Panc1 (cell line): ENCODE results near the gene GYG2. TPM values are rescaled to one million over a fixed set of nuclear protein-coding genes. Genes with fewer than 3 reads are reported as not detected.

ENCODE experiments used
- ATAC-seq: fragments of 200-7000 bp; cut with Tn5 transposase; 2 replicates; pipeline ENCODE4 v1.9.1; 2020; ENCODE audit warnings: mild to moderate bottlenecking, moderate library complexity
- BruUV-seq: library from RNA; stranded (reverse); fragments of 400-500 nt; replicated peaks from 2 replicates; lab custom pipeline; 2021; lab: Mats Ljungman, UMichigan
- CTCF ChIA-PET: fragments of 300-600 bp; sonication (Branson Sonifier 250); formaldehyde crosslinking; loops from one replicate; lab custom pipeline; 2022; ENCODE audit warnings: antibody characterized with exemption; lab: Charles Lee
- POLR2A ChIA-PET: fragments of 300-600 bp; sonication (Branson Sonifier 250); formaldehyde crosslinking; loops from one replicate; lab custom pipeline; 2022; ENCODE audit warnings: antibody characterized with exemption; lab: Charles Lee
- DNase-seq: peaks from one replicate; pipeline ENCODE4 v3.0.0-alpha.2; 2010; ENCODE audit warnings: low read depth, low spot score
- H3K27ac ChIP-seq: 2 replicates; pipeline ENCODE4 v1.5.1; 2011; ENCODE audit warnings: mild to moderate bottlenecking, low read length, inconsistent platforms
- H3K27me3 ChIP-seq: fragments of 200-500 bp; sonication (Bioruptor generic); 2 replicates; pipeline ENCODE4 v1.6.0; 2014; ENCODE audit warnings: low read length, inconsistent platforms; ENCODE audit not compliant: control insufficient read depth, insufficient read depth
- H3K36me3 ChIP-seq: fragments of 200-500 bp; sonication (Bioruptor generic); 2 replicates; pipeline ENCODE4 v1.5.1; 2014; ENCODE audit warnings: inconsistent platforms, mild to moderate bottlenecking, low read length, moderate library complexity; ENCODE audit not compliant: control insufficient read depth, insufficient read depth
- H3K4me1 ChIP-seq: 2 replicates; pipeline ENCODE4 v1.5.1; 2011; ENCODE audit warnings: inconsistent platforms, mild to moderate bottlenecking, low read length, moderate library complexity; ENCODE audit not compliant: control insufficient read depth, insufficient read depth
- H3K4me3 ChIP-seq, 2 experiments: 2 replicates each; pipeline ENCODE4 v1.5.1; 2011 to 2012; ENCODE audit warnings: low read depth in 2 of 2, low read length in 2 of 2, mild to moderate bottlenecking in 2 of 2, inconsistent platforms in 1 of 2, moderate library complexity in 1 of 2
- H3K9me3 ChIP-seq: fragments of 200-500 bp; sonication (Bioruptor generic); 2 replicates; pipeline ENCODE4 v1.5.1; 2014; ENCODE audit warnings: low read depth, mild to moderate bottlenecking, inconsistent platforms, low read length, moderate library complexity; ENCODE audit not compliant: control insufficient read depth, insufficient read depth
- CTCF ChIP-seq: fragments of 450-650 bp; IDR thresholded peaks from 2 replicates; pipeline ENCODE4 v1.5.1; 2017; ENCODE audit warnings: mild to moderate bottlenecking
- POLR2AphosphoS5 ChIP-seq: IDR thresholded peaks from 2 replicates; pipeline ENCODE4 v1.6.1; 2012; ENCODE audit warnings: mild to moderate bottlenecking, low read depth, low read length, moderate library complexity
- REST ChIP-seq, 2 experiments: IDR thresholded peaks; 2 replicates each; pipeline ENCODE4 v1.6.1; 2011 to 2012; ENCODE audit warnings: low read depth in 2 of 2, control low read depth in 1 of 2, low read length in 1 of 2, mild to moderate bottlenecking in 1 of 2, moderate library complexity in 1 of 2; ENCODE audit not compliant: insufficient read depth in 1 of 2
- SIN3A ChIP-seq: IDR thresholded peaks from 2 replicates; pipeline ENCODE4 v1.6.1; 2012; ENCODE audit warnings: low read depth, mild to moderate bottlenecking, low read length, moderate library complexity, borderline replicate concordance; ENCODE audit not compliant: insufficient read depth
- TCF7L2 ChIP-seq: IDR thresholded peaks from 2 replicates; pipeline ENCODE4 v1.6.1; 2011; ENCODE audit warnings: mild to moderate bottlenecking, low read depth, low read length, inconsistent platforms
- in situ Hi-C: cut with HindIII; loops from 2 replicates; pipeline ENCODE4 v1.10.0; 2016; ENCODE audit warnings: low sequenced_read_pairs, low pct_unique_long_range_greater_than_20kb
- intact Hi-C: fragments of 100-400 bp; cut with micrococcal nuclease; formaldehyde crosslinking; loops from one replicate; pipeline ENCODE4 v1.10.0; 2022; ENCODE audit not compliant: unreplicated experiment
- total RNA-seq: library from RNA; stranded (reverse); gene quantifications from one replicate; pipeline ENCODE4 v1.2.1, GENCODE V29; 2021; ENCODE audit not compliant: unreplicated experiment

Gene GYG2
- total RNA-seq, 1 experiment from 2014 or later = 0.85 TPM

- Histone ChIP-seq H3K27me3 (no peaks in the 10 kb centered on the region), H3K27ac (no peak overlapping the region), H3K4me3 (no peak overlapping the region), H3K36me3 (no peaks in the 10 kb centered on the region), H3K9me3 (no peaks in the 10 kb centered on the region), H3K4me1 (no peaks in the 10 kb centered on the region)
- TF ChIP-seq CTCF (no peak), TCF7L2 (no peak), SIN3A (no peak), POLR2AphosphoS5 (no peak), REST (IDR thresholded peaks at IDR 0.05; ENCODE audit: insufficient read depth in 1 of 2, low read depth in 2 of 2, low read length in 1 of 2) (no peak)
- ChIA-PET POLR2A (no interaction called here), CTCF (no interaction called here)
- no peak for ATAC-seq
- in situ Hi-C loops (no loop called here), intact Hi-C loops (no loop called here)
- no TSS peak for BruUV-seq
- DNase-seq = no peak
Measured at GRCh38 chrX:2788980-2789379, 39.8 kb upstream of the GYG2 start.

GRCh38 chrX:2789569-2789968 lies 39.2 kb upstream of the GYG2 start:
- Histone ChIP-seq H3K27ac (no peak overlapping the region), H3K4me3 (no peak overlapping the region), H3K4me1 (no peaks in the 10 kb centered on the region), H3K27me3 (no peaks in the 10 kb centered on the region), H3K36me3 (no peaks in the 10 kb centered on the region), H3K9me3 (no peaks in the 10 kb centered on the region)
- ATAC-seq (no peak), DNase-seq (no peak)
- ChIA-PET CTCF (no interaction called here), POLR2A (no interaction called here)
- intact Hi-C loops (no loop called here), in situ Hi-C loops (no loop called here)
- BruUV-seq = no TSS peak
- no peak for TF ChIP-seq CTCF
- TF ChIP-seq TCF7L2 = no peak
- TF ChIP-seq POLR2AphosphoS5 = no peak
- TF ChIP-seq REST (IDR thresholded peaks at IDR 0.05; ENCODE audit: insufficient read depth in 1 of 2, low read depth in 2 of 2, low read length in 1 of 2) = no peak
- TF ChIP-seq SIN3A = no peak
